ENCODE measurements around the gene CPNE5. TPM values are rescaled to one million over a fixed set of nuclear protein-coding genes. Genes with fewer than 3 reads are reported as not detected.
A peak's percentile ranks its signal among the peaks of the same experiment; 100 is the strongest.

The CPNE5 gene
- total RNA-seq (0.57 TPM), polyA plus RNA-seq (3.4 TPM)
- long read RNA-seq, donor 1: 0 reads
- long read RNA-seq, donor 2: 0 reads
- long read RNA-seq, donor 3: 0 reads
- long read RNA-seq, donor 4: 0 reads
- long read RNA-seq, donor 5: 0 reads
- long read RNA-seq, donor 6: 0 reads
- long read RNA-seq, donor 7: 0 reads
- long read RNA-seq, donor 8: 0 reads
- long read RNA-seq, donor 9: 0 reads
- long read RNA-seq, donor 10: 0 reads

- peaks cover 27 to 62% of the 10 kb centered on the region in 2 donors for H3K27me3 ChIP-seq (ENCODE audit: control insufficient read depth in 2 of 2, insufficient read depth in 1 of 2, low read length in 1 of 2)
- no peaks in the 10 kb centered on the region for H3K36me3 ChIP-seq (ENCODE audit: control insufficient read depth in 2 of 2, insufficient read depth in 2 of 2, low read length in 1 of 2)
- no peak within 1 kb of the TSS for H3K27ac ChIP-seq (ENCODE audit: low read depth in 1 of 2, low read length in 1 of 2)
- peaks cover 16 to 43% of the 10 kb centered on the region in 2 donors for H3K4me1 ChIP-seq (ENCODE audit: control insufficient read depth in 2 of 2, insufficient read depth in 2 of 2, low read length in 2 of 2)
- peaks cover 0 to 1% of the 10 kb centered on the region in 2 donors for H3K9me3 ChIP-seq (ENCODE audit: control insufficient read depth in 2 of 2, insufficient read depth in 1 of 2, low read length in 1 of 2)
- WGBS: 10% methylated on average over 57 of the region's 57 CpGs
- no peak for DNase-seq (ENCODE audit: low read depth in 6 of 9, low spot score in 9 of 9)
- H3K4me3 ChIP-seq (ENCODE audit: low read length in 2 of 2): peak within 1 kb of the TSS; percentile 16 to 55
These were observed at the start of gene CPNE5 for GRCh38 chr6:36838896-36839748. Gene CPNE5, minus strand, starts transcription at chr6:36839444. Its CDS starts 67 bp downstream, at chr6:36839377.

GRCh38 chr6:36888115-36888643, 48.9 kb upstream of the CPNE5 start:
- 98% methylated on average over 7 of the region's 7 CpGs for WGBS
- peaks cover 5 to 12% of the 10 kb centered on the region in 2 donors for H3K4me1 ChIP-seq (ENCODE audit: control insufficient read depth in 2 of 2, insufficient read depth in 2 of 2, low read length in 2 of 2)
- H3K27me3 ChIP-seq (ENCODE audit: control insufficient read depth in 2 of 2, insufficient read depth in 1 of 2, low read length in 1 of 2): no peaks in the 10 kb centered on the region
- DNase-seq (ENCODE audit: low read depth in 6 of 9, low spot score in 9 of 9): no peak
- no peak overlapping the region for H3K4me3 ChIP-seq (ENCODE audit: low read length in 2 of 2)
- peaks cover 4 to 5% of the 10 kb centered on the region in 2 donors for H3K36me3 ChIP-seq (ENCODE audit: control insufficient read depth in 2 of 2, insufficient read depth in 2 of 2, low read length in 1 of 2)
- H3K9me3 ChIP-seq (ENCODE audit: control insufficient read depth in 2 of 2, insufficient read depth in 1 of 2, low read length in 1 of 2): no peaks in the 10 kb centered on the region
- H3K27ac ChIP-seq (ENCODE audit: low read depth in 1 of 2, low read length in 1 of 2): no peak overlapping the region

GRCh38 chr6:36886950-36887618, 47.8 kb upstream of the CPNE5 start:
- H3K4me1 ChIP-seq (ENCODE audit: control insufficient read depth in 2 of 2, insufficient read depth in 2 of 2, low read length in 2 of 2): peaks cover 5 to 12% of the 10 kb centered on the region in 2 donors
- H3K9me3 ChIP-seq (ENCODE audit: control insufficient read depth in 2 of 2, insufficient read depth in 1 of 2, low read length in 1 of 2): no peaks in the 10 kb centered on the region
- peaks cover 0 to 2% of the 10 kb centered on the region in 2 donors for H3K36me3 ChIP-seq (ENCODE audit: control insufficient read depth in 2 of 2, insufficient read depth in 2 of 2, low read length in 1 of 2)
- WGBS: 89% methylated on average over 10 of the region's 10 CpGs
- no peaks in the 10 kb centered on the region for H3K27me3 ChIP-seq (ENCODE audit: control insufficient read depth in 2 of 2, insufficient read depth in 1 of 2, low read length in 1 of 2)
- H3K4me3 ChIP-seq (ENCODE audit: low read length in 2 of 2): peak overlapping the region; percentile 79 to 89
- H3K27ac ChIP-seq (ENCODE audit: low read depth in 1 of 2, low read length in 1 of 2): peak overlapping the region in 1 of 2 donors; percentile 79
- DNase-seq (ENCODE audit: low read depth in 6 of 9, low spot score in 9 of 9): no peak

- no peaks in the 10 kb centered on the region for H3K36me3 ChIP-seq (ENCODE audit: control insufficient read depth in 2 of 2, insufficient read depth in 2 of 2, low read length in 1 of 2)
- peak; percentile 92 to 99 (median 96) for DNase-seq (ENCODE audit: low read depth in 6 of 9, low spot score in 9 of 9)
- no peaks in the 10 kb centered on the region for H3K27me3 ChIP-seq (ENCODE audit: control insufficient read depth in 2 of 2, insufficient read depth in 1 of 2, low read length in 1 of 2)
- H3K4me3 ChIP-seq (ENCODE audit: low read length in 2 of 2): peak within 1 kb of the TSS; percentile 79 to 89
- WGBS: 4% methylated on average over 48 of the region's 48 CpGs
- peak within 1 kb of the TSS; percentile 79 to 92 for H3K27ac ChIP-seq (ENCODE audit: low read depth in 1 of 2, low read length in 1 of 2)
- H3K9me3 ChIP-seq (ENCODE audit: control insufficient read depth in 2 of 2, insufficient read depth in 1 of 2, low read length in 1 of 2): no peaks in the 10 kb centered on the region
- H3K4me1 ChIP-seq (ENCODE audit: control insufficient read depth in 2 of 2, insufficient read depth in 2 of 2, low read length in 2 of 2): peaks cover 5 to 12% of the 10 kb centered on the region in 2 donors
These were observed 46.5 kb upstream of the CPNE5 start, which contains the start of gene C6orf89 for GRCh38 chr6:36885461-36886401. Gene C6orf89, plus strand, starts transcription at chr6:36885952. Its CDS starts 13,493 bp downstream, at chr6:36899445.

- H3K27me3 ChIP-seq (ENCODE audit: control insufficient read depth in 2 of 2, insufficient read depth in 1 of 2, low read length in 1 of 2): no peaks in the 10 kb centered on the region
- no peak overlapping the region for H3K4me3 ChIP-seq (ENCODE audit: low read length in 2 of 2)
- H3K27ac ChIP-seq (ENCODE audit: low read depth in 1 of 2, low read length in 1 of 2): no peak overlapping the region
- WGBS: over 99% methylated on average over 3 of the region's 3 CpGs
- no peaks in the 10 kb centered on the region for H3K9me3 ChIP-seq (ENCODE audit: control insufficient read depth in 2 of 2, insufficient read depth in 1 of 2, low read length in 1 of 2)
- no peaks in the 10 kb centered on the region for H3K36me3 ChIP-seq (ENCODE audit: control insufficient read depth in 2 of 2, insufficient read depth in 2 of 2, low read length in 1 of 2)
- peaks cover 5 to 12% of the 10 kb centered on the region in 2 donors for H3K4me1 ChIP-seq (ENCODE audit: control insufficient read depth in 2 of 2, insufficient read depth in 2 of 2, low read length in 2 of 2)
- no peak for DNase-seq (ENCODE audit: low read depth in 6 of 9, low spot score in 9 of 9)
These were observed 45.4 kb upstream of the CPNE5 start for GRCh38 chr6:36884610-36885009.

- Histone ChIP-seq H3K27ac (ENCODE audit: low read depth in 1 of 2, low read length in 1 of 2) (peak overlapping the region in 1 of 2 donors; percentile 85), H3K36me3 (ENCODE audit: control insufficient read depth in 2 of 2, insufficient read depth in 2 of 2, low read length in 1 of 2) (peaks cover 5 to 9% of the 10 kb centered on the region in 2 donors), H3K4me3 (ENCODE audit: low read length in 2 of 2) (peak overlapping the region; percentile 68 to 96), H3K4me1 (ENCODE audit: control insufficient read depth in 2 of 2, insufficient read depth in 2 of 2, low read length in 2 of 2) (peaks cover 14 to 21% of the 10 kb centered on the region in 2 donors), H3K27me3 (ENCODE audit: control insufficient read depth in 2 of 2, insufficient read depth in 1 of 2, low read length in 1 of 2) (no peaks in the 10 kb centered on the region), H3K9me3 (ENCODE audit: control insufficient read depth in 2 of 2, insufficient read depth in 1 of 2, low read length in 1 of 2) (no peaks in the 10 kb centered on the region)
- no peak for DNase-seq (ENCODE audit: low read depth in 6 of 9, low spot score in 9 of 9)
- WGBS: 54% methylated on average over 6 of the region's 6 CpGs
These were observed 36.0 kb upstream of the CPNE5 start for GRCh38 chr6:36875250-36875633.

- under 1% methylated on average over 54 of the region's 54 CpGs for WGBS
- peak; percentile 72 to 94 (median 87) for DNase-seq (ENCODE audit: low read depth in 6 of 9, low spot score in 9 of 9)
- H3K4me1 ChIP-seq (ENCODE audit: control insufficient read depth in 2 of 2, insufficient read depth in 2 of 2, low read length in 2 of 2): peaks cover 14 to 21% of the 10 kb centered on the region in 2 donors
- H3K27ac ChIP-seq (ENCODE audit: low read depth in 1 of 2, low read length in 1 of 2): peak within 1 kb of the TSS; percentile 67 to 85
- no peaks in the 10 kb centered on the region for H3K27me3 ChIP-seq (ENCODE audit: control insufficient read depth in 2 of 2, insufficient read depth in 1 of 2, low read length in 1 of 2)
- H3K9me3 ChIP-seq (ENCODE audit: control insufficient read depth in 2 of 2, insufficient read depth in 1 of 2, low read length in 1 of 2): no peaks in the 10 kb centered on the region
- peaks cover 7 to 13% of the 10 kb centered on the region in 2 donors for H3K36me3 ChIP-seq (ENCODE audit: control insufficient read depth in 2 of 2, insufficient read depth in 2 of 2, low read length in 1 of 2)
- peak within 1 kb of the TSS; percentile 68 to 96 for H3K4me3 ChIP-seq (ENCODE audit: low read length in 2 of 2)
These were observed 35.4 kb upstream of the CPNE5 start, which contains the start of gene PPIL1 for GRCh38 chr6:36874443-36875249. Gene PPIL1, minus strand, starts transcription at chr6:36874803. Its CDS starts 31 bp downstream, at chr6:36874772.

Measured in thymus (tissue), 14 donors.